Measurements from ENCODE around the gene TUG1. TPM values are rescaled to one million over a fixed set of nuclear protein-coding genes. Genes with fewer than 3 reads are reported as not detected.

Gene TUG1
- total and polyA plus RNA-seq, 10 of the 15 experiments (the other 5 are each of a cell fraction or from before 2014, with no cell fraction given), result 19.3 to 116 (median 54.9) TPM

DNA sequence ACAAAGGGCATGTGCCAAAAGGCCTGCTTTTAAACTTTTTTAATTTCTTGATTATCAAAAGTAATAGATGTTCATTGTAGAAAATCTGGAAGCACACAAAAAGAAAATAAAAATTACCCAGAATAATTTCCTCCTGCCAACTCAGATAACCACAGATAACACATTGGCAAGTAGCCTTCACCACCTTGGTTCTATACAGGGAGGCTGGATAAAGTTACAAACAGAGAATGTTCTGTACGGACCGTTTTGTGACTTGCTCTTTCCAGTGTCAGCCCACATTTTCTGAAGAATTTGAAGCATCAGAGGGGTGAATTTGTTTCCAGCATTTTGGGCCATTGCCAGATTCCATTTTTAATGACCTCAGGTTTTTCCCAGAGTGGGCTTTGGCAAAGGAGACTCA, 23.5 kb downstream of the TUG1 start:
- DNase-seq (ENCODE audit: low read depth, low spot score) (no peak), ATAC-seq (no peak), FAIRE-seq (no peak)
- no peaks in the 10 kb centered on the region for H3K79me2 ChIP-seq (ENCODE audit: control insufficient read depth, insufficient read depth, low read length)
- ChIA-PET SMC1A (ENCODE audit: uncharacterized antibody, unreplicated experiment) (no interaction called here), POLR2A (no interaction called here), CTCF (no interaction called here), RAD21 (ENCODE audit: unreplicated experiment) (no interaction called here)
- no peak overlapping the region for H3K4me2 ChIP-seq (ENCODE audit: control insufficient read depth, insufficient read depth)
- WGBS (ENCODE audit: insufficient coverage, insufficient replicate concordance, low lambda C conversion rate, missing lambda C conversion rate), result 72% methylated on average over 2 of the region's 2 CpGs
- H3K4me3 ChIP-seq, result no peak overlapping the region
- no peaks in the 10 kb centered on the region for H3K4me1 ChIP-seq (ENCODE audit: control insufficient read depth, insufficient read depth, low read length)
- no peaks in the 10 kb centered on the region for H3K36me3 ChIP-seq (ENCODE audit: control insufficient read depth in 2 of 2, insufficient read depth in 2 of 2, low read length in 1 of 2)
- no peak overlapping the region for H3K9ac ChIP-seq (ENCODE audit: control insufficient read depth, insufficient read depth, low read length)
- no peaks in the 10 kb centered on the region for H4K20me1 ChIP-seq (ENCODE audit: control insufficient read depth, insufficient read depth)
- TF ChIP-seq IKZF1 (conservative IDR thresholded peaks at IDR 0.05), result no peak
- TF ChIP-seq, protein P1, sequence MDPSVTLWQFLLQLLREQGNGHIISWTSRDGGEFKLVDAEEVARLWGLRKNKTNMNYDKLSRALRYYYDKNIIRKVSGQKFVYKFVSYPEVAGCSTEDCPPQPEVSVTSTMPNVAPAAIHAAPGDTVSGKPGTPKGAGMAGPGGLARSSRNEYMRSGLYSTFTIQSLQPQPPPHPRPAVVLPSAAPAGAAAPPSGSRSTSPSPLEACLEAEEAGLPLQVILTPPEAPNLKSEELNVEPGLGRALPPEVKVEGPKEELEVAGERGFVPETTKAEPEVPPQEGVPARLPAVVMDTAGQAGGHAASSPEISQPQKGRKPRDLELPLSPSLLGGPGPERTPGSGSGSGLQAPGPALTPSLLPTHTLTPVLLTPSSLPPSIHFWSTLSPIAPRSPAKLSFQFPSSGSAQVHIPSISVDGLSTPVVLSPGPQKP (IDR thresholded peaks at IDR 0.05; ENCODE audit: low read depth, low read length), result no peak
- no peak for TF ChIP-seq NBN (IDR thresholded peaks at IDR 0.05)
- in situ Hi-C loops (cut with MboI) (no loop called here), intact Hi-C loops (cut with micrococcal nuclease; ENCODE audit: unreplicated experiment) (no loop called here)
- H3K27ac ChIP-seq (ENCODE audit: control insufficient read depth, insufficient read depth), result no peak overlapping the region
- H2AFZ ChIP-seq (ENCODE audit: control insufficient read depth, low read depth, low read length), result no peak overlapping the region
- no peaks in the 10 kb centered on the region; a peak in 1 of 4 replicates for H3K27me3 ChIP-seq (replicated peaks in 1 of 2; ENCODE audit: control insufficient read depth in 2 of 2, insufficient read depth in 2 of 2, low read length in 1 of 2)
- no TSS peak for BruUV-seq (replicated peaks)
- no peaks in the 10 kb centered on the region; the same call in 2 of the 3 replicates for H3K9me3 ChIP-seq (replicated peaks; ENCODE audit: control insufficient read depth, insufficient read depth, low read length)

DNA sequence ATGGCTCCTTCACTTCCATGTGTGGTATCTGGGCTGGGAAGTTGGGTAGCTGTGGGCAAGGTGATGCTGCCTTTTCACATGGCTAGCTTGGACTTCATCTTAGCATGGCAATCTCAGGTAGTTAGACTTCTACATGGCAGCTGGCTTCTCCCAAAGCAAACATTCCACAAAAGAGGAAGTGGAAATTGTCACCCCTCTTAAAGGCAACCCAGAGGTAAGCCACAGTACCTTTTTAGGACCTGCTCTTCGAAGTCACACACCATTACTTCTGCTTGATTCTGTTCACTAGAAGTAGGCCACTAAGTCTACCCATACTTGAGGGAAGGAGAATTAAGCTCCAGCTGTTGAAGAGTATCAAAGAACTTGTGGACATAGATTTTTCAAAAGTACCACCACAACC, 25.9 kb downstream of the TUG1 start:
- Histone ChIP-seq H4K20me1 (ENCODE audit: control insufficient read depth, insufficient read depth) (no peaks in the 10 kb centered on the region), H3K4me3 (no peak overlapping the region), H2AFZ (ENCODE audit: control insufficient read depth, low read depth, low read length) (no peak overlapping the region), H3K4me2 (ENCODE audit: control insufficient read depth, insufficient read depth) (no peak overlapping the region), H3K9ac (ENCODE audit: control insufficient read depth, insufficient read depth, low read length) (no peak overlapping the region), H3K27ac (ENCODE audit: control insufficient read depth, insufficient read depth) (no peak overlapping the region), H3K79me2 (ENCODE audit: control insufficient read depth, insufficient read depth, low read length) (no peaks in the 10 kb centered on the region), H3K27me3 (replicated peaks in 1 of 2; ENCODE audit: control insufficient read depth in 2 of 2, insufficient read depth in 2 of 2, low read length in 1 of 2) (no peaks in the 10 kb centered on the region), H3K4me1 (ENCODE audit: control insufficient read depth, insufficient read depth, low read length) (no peaks in the 10 kb centered on the region), H3K36me3 (ENCODE audit: control insufficient read depth in 2 of 2, insufficient read depth in 2 of 2, low read length in 1 of 2) (no peaks in the 10 kb centered on the region), H3K9me3 (replicated peaks; ENCODE audit: control insufficient read depth, insufficient read depth, low read length) (no peaks in the 10 kb centered on the region; the same call in 2 of the 3 replicates)
- TF ChIP-seq SPI1 (IDR thresholded peaks at IDR 0.05; ENCODE audit: borderline replicate concordance, insufficient read depth, low read depth, low read length) (peak; percentile 90), HDGF (IDR thresholded peaks at IDR 0.05) (no peak), IKZF2 (IDR thresholded peaks at IDR 0.05) (0 out of 4 replicates have a peak, but pooled peaks have one; percentile 9 to 27)
- BruUV-seq (replicated peaks), result no TSS peak
- DNase-seq (ENCODE audit: low read depth, low spot score) (no peak), ATAC-seq (no peak), FAIRE-seq (no peak)
- SMC1A ChIA-PET (ENCODE audit: uncharacterized antibody, unreplicated experiment), result no interaction called here
- CTCF ChIA-PET, result interaction anchor here (0.8 kb wide), 1 partner anchor 48 kb away, joined by 3 read pairs; no protein-coding TSS in a partner anchor
- intact Hi-C loops (cut with micrococcal nuclease; ENCODE audit: unreplicated experiment), result no loop called here
- 0% methylated on average over 1 of the region's 1 CpG for WGBS (ENCODE audit: insufficient coverage, insufficient replicate concordance, low lambda C conversion rate, missing lambda C conversion rate)
- in situ Hi-C loops (cut with MboI), result no loop called here
- POLR2A ChIA-PET, result no interaction called here
- RAD21 ChIA-PET (ENCODE audit: unreplicated experiment), result no interaction called here
